ENCODE results near the gene INPP4B. TPM values are rescaled to one million over a fixed set of nuclear protein-coding genes. Genes with fewer than 3 reads are reported as not detected.

The INPP4B gene
- total and polyA plus RNA-seq, 7 donors = 4.2 to 27.3 (median 17.2) TPM

DNA sequence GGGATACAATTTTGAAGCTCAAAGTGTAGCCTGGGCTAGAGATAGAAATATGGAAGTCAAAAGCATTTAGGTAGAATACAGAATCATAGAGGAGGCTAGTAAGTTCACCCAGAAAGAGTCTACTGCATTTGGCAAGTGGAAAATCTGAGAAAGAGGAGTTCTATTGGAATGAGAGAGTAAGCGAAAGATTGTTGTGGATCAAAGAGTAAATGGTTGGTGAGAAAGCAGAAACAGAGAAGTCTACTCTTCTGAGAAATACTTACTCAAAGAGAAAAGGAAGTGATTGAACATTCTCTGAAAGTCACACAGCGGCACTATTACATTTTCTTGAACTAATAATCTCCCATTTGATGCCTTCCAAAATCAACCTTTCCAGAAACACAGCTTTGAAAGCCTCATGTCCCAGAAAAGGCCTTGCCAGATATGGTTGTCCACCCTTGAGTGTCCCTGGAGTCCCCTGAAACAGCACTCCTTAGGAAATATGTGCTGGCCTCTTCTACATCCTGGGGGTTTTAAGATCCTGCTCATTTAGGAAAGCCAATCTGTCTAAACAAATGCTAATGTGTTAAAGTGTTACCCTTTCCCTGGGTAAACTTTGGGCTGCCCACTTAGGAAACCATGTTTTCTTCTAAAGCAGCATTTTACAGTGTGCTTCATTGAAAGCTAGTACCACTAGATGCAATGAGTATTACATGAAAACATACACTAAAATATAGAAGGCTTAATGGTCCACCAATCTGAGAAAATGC lies 132.6 kb downstream of the INPP4B start:
- Histone ChIP-seq H3K4me1 (no peaks in the 10 kb centered on the region), H3K27me3 (no peaks in the 10 kb centered on the region), H3K27ac (no peak overlapping the region), H3K4me3 (no peak overlapping the region), H3K9me3 (no peaks in the 10 kb centered on the region), H3K36me3 (no peaks in the 10 kb centered on the region)
- no peak for TF ChIP-seq POLR2AphosphoS5 (IDR thresholded peaks at IDR 0.05)
- TF ChIP-seq, protein P1, sequence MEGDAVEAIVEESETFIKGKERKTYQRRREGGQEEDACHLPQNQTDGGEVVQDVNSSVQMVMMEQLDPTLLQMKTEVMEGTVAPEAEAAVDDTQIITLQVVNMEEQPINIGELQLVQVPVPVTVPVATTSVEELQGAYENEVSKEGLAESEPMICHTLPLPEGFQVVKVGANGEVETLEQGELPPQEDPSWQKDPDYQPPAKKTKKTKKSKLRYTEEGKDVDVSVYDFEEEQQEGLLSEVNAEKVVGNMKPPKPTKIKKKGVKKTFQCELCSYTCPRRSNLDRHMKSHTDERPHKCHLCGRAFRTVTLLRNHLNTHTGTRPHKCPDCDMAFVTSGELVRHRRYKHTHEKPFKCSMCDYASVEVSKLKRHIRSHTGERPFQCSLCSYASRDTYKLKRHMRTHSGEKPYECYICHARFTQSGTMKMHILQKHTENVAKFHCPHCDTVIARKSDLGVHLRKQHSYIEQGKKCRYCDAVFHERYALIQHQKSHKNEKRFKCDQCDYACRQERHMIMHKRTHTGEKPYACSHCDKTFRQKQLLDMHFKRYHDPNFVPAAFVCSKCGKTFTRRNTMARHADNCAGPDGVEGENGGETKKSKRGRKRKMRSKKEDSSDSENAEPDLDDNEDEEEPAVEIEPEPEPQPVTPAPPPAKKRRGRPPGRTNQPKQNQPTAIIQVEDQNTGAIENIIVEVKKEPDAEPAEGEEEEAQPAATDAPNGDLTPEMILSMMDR (IDR thresholded peaks at IDR 0.05) = no peak
- no peak for TF ChIP-seq EP300 (IDR thresholded peaks at IDR 0.05)
- no peak for TF ChIP-seq POLR2A (IDR thresholded peaks at IDR 0.05)
- intact Hi-C loops (cut with DNase I) = no loop called here
- no peak for DNase-seq
- WGBS, 2 donors = 78 to 95% methylated on average over 2 of the region's 2 CpGs

DNA sequence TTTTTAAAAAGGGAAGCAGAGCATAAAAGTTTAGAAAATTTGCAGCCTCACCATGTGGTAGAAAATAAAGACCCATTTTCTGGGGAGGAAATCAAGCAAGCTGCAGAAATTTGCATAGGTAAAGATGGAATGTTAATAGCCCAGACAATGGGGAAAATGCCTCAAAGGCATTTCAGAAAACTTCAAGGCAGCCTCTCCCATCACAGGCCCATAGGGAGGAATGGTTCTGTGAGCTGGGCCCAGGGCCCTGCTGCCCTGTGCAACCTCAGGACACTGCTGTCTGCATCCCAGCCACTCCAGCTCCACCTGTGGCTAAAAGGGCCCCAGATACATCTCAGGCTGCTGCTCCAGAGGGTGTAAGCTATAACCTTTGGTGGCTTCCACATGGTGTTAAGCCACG lies 137.9 kb downstream of the INPP4B start:
- Histone ChIP-seq H3K27ac (no peak overlapping the region), H3K4me1 (no peaks in the 10 kb centered on the region), H3K4me3 (no peak overlapping the region), H3K9me3 (no peaks in the 10 kb centered on the region), H3K36me3 (no peaks in the 10 kb centered on the region), H3K27me3 (no peaks in the 10 kb centered on the region)
- 89 to 91% methylated on average over 1 of the region's 1 CpG for WGBS, 2 donors
- DNase-seq = no peak
- intact Hi-C loops (cut with DNase I) = no loop called here
- TF ChIP-seq POLR2A (IDR thresholded peaks at IDR 0.05) (no peak), EP300 (IDR thresholded peaks at IDR 0.05) (no peak), POLR2AphosphoS5 (IDR thresholded peaks at IDR 0.05) (no peak)
- TF ChIP-seq, protein P1 (IDR thresholded peaks at IDR 0.05) = no peak

DNA sequence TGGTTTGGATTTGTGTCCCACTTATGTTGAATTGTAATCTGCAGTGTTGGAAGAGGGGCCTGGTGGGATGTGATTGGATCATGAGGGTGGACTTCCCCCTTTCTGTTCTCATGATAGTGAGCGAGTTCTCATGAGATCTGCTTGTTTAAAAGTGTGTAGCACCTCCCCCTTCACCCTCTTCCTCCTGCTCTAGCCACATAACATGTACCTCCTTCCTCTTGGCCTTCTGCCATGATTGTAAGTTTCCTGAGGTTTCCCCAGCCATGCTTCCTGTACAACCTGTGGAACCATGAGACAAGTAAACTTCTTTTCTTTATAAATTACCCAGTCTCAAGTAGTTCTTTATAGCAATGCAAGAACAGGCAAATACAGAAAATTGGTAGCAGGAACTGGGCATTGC lies 138.7 kb downstream of the INPP4B start:
- H3K9me3 ChIP-seq = no peaks in the 10 kb centered on the region
- DNase-seq = no peak
- no peaks in the 10 kb centered on the region for H3K27me3 ChIP-seq
- no peak overlapping the region for H3K4me3 ChIP-seq
- no peak for TF ChIP-seq POLR2A (IDR thresholded peaks at IDR 0.05)
- no peaks in the 10 kb centered on the region for H3K4me1 ChIP-seq
- H3K36me3 ChIP-seq = no peaks in the 10 kb centered on the region
- WGBS, 2 donors = 68 to 77% methylated on average over 1 of the region's 1 CpG
- intact Hi-C loops (cut with DNase I) = no loop called here
- H3K27ac ChIP-seq = no peak overlapping the region

DNA sequence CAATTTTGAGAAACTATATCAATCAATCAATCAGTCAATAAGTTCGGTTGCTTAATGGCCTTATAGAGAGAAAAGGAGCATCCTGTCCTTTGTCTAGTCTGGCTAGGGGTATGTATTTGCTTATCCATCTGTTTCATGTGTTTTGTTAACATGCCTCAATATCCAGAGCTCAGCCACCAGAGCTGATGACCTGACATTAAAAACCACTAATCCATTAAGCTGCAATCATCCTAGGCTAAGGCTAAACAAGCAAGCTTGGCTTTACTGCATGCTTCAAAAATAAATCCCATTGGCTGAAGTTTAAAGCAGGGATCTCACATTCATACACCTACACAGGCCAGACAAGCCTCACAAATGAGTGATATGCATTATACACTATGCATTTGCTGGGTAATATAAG lies 139.7 kb downstream of the INPP4B start:
- H3K4me3 ChIP-seq = no peak overlapping the region
- no peaks in the 10 kb centered on the region for H3K27me3 ChIP-seq
- TF ChIP-seq POLR2AphosphoS5 (IDR thresholded peaks at IDR 0.05) = no peak
- no peak for TF ChIP-seq POLR2A (IDR thresholded peaks at IDR 0.05)
- TF ChIP-seq EP300 (IDR thresholded peaks at IDR 0.05) = no peak
- TF ChIP-seq, protein P1 (IDR thresholded peaks at IDR 0.05) = no peak
- intact Hi-C loops (cut with DNase I) = no loop called here
- H3K27ac ChIP-seq = no peak overlapping the region
- no peaks in the 10 kb centered on the region for H3K4me1 ChIP-seq
- H3K36me3 ChIP-seq = no peaks in the 10 kb centered on the region
- 88 to 94% methylated on average over 1 of the region's 1 CpG for WGBS, 2 donors
- no peak for DNase-seq
- no peaks in the 10 kb centered on the region for H3K9me3 ChIP-seq

DNA sequence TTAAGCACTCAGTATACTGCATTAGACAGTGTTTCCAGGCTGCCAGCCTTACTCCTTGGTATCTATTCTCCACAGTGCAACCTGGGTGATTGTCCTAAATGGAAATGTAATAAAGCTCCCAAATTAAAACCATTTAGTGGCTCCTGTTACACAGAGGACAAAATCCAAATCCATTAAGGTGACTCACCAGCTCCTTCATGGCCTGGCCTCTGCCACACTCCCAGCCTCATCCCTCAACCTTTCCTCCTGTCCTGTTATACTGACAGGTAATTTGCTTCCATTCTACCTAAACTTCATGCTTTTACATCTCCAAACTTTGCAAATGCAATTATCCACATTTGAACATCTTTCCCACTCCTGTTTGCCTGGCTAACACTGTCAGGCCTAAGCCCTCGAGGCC lies 140.3 kb downstream of the INPP4B start:
- no peak for DNase-seq
- 91 to 96% methylated on average over 1 of the region's 1 CpG for WGBS, 2 donors
- H3K27ac ChIP-seq = no peak overlapping the region
- no peaks in the 10 kb centered on the region for H3K4me1 ChIP-seq
- H3K9me3 ChIP-seq = no peaks in the 10 kb centered on the region
- no peaks in the 10 kb centered on the region for H3K27me3 ChIP-seq
- intact Hi-C loops (cut with DNase I) = no loop called here
- H3K36me3 ChIP-seq = no peaks in the 10 kb centered on the region
- H3K4me3 ChIP-seq = no peak overlapping the region
- no peak for TF ChIP-seq POLR2AphosphoS5 (IDR thresholded peaks at IDR 0.05)
- no peak for TF ChIP-seq POLR2A (IDR thresholded peaks at IDR 0.05)
- no peak for TF ChIP-seq EP300 (IDR thresholded peaks at IDR 0.05)
- TF ChIP-seq, protein P1 (IDR thresholded peaks at IDR 0.05) = no peak
